HL-60/S4 treated with phorbol 12-myristate 13-acetate at 8.2 ng/mL for 4 days and 3 days (cell line): ENCODE results near the gene IGSF23.
"Not testable (repeated sequence)": the region's sequence is repeated elsewhere in the genome, so short reads cannot be mapped to it uniquely, and the experiment has no call there.

Experiments
- in situ Hi-C: fragments of 300-500 bp; cut with MboI; formaldehyde crosslinking; loops from 2 replicates; pipeline ENCODE4 v1.15.0; 2022; ENCODE audit warnings: low sequenced_read_pairs

The IGSF23 gene

DNA sequence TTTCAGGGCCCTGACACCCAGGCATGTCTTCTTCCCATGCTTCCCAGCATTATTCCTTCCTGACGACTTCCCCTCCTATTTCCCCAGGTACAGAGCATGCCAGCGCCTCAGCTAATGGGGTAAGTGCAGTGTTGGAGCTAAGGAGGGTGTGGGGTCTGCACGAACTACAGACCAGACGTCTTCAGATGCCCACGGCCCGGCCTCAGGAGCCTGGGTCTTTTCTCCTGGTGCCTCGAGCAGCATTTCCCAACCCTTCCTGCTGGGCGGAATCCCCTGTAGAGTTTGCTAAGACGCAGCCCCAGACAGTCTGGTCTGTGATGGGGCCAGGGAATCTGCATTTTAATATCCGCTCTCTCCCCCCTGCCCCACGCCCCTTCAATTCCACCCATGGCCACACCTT is 47.8 kb downstream of the IGSF23 start:
- in situ Hi-C loops: loop anchor here (5.0 kb wide), 1 partner anchor 89 kb away; no protein-coding TSS in a partner anchor

DNA sequence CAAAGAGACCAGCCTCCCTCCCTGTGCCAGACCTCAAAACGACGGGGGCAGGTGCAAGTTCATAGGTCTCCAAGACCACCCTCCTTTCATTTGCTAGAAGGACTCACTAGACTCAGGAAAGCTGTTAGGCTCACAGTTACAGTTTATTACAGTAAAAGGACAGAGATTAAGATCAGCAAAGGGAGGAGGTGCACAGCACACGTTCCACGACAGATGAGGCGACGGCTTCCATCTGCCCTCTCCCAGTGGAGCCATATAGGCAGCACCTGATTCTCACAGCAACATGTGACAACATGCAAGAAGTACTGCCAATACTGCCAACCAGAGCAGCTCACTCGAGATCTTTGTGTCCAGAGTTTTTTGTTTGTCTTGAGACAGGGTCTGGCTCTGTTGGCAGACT is 48.5 kb downstream of the IGSF23 start:
- in situ Hi-C loops: loop anchor here (5.0 kb wide), 1 partner anchor 90 kb away; no protein-coding TSS in a partner anchor

DNA sequence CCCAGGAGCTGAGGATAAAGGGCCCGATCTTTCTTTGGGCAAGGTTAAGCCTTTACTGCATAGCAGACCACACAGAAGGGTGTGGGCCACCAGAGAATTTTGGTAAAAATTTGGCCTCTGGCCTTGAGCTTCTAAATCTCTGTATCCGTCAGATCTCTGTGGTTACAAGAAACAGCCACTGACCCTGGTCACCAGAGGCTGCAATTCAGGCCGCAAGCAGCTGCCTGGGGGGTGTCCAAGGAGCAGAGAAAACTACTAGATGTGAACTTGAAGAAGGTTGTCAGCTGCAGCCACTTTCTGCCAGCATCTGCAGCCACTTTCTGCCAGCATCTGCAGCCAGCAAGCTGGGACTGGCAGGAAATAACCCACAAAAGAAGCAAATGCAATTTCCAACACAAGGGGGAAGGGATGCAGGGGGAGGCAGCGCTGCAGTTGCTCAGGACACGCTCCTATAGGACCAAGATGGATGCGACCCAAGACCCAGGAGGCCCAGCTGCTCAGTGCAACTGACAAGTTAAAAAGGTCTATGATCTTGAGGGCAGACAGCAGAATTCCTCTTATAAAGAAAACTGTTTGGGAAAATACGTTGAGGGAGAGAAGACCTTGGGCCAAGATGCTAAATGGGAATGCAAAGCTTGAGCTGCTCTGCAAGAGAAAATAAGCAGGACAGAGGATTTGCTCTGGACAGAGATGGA is 49.5 kb downstream of the IGSF23 start:
- in situ Hi-C loops: loop anchor here (5.0 kb wide), 1 partner anchor 91 kb away; no protein-coding TSS in a partner anchor

DNA sequence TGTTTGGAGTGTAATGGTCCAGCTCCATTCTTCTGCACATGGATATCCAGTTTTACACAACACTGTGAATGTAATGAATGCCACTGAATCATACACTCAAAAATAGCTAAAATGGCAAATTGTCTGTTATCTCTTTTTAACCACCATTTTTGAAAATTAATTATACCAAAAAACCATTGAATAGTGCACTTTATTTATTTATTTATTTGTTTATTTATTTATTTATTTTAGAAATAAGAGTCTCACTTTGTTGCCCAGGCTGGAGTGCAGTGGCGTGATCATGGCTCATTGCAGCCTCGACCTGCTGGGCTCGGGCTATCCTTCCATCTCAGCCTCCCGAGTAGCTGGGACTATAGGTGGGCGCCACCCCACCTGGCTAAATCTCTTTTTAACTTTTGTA is 50.6 kb downstream of the IGSF23 start:
- in situ Hi-C loops: loop anchor here (5.0 kb wide), 1 partner anchor 92 kb away; no protein-coding TSS in a partner anchor

DNA sequence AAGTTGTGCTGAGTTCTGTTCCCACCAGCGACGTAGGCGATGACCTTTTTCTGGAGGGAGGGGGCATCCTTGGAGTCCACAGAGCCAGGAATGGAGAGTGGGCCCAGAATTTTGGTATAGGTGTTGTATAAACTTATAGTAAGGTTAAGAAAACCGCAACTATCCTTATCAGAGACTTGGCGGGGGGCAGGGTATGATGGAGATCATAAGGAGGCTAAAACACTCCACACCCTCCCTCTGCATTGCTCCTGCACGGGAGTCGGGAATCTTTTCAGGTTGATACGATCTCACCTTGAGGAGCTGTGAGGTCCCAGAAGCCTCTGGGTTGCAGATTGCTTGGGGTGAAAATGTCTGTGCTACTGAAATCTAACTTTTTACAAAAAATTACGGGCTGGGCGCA is 51.6 kb downstream of the IGSF23 start:
- in situ Hi-C loops: loop anchor here (5.0 kb wide), 1 partner anchor 93 kb away; no protein-coding TSS in a partner anchor

DNA sequence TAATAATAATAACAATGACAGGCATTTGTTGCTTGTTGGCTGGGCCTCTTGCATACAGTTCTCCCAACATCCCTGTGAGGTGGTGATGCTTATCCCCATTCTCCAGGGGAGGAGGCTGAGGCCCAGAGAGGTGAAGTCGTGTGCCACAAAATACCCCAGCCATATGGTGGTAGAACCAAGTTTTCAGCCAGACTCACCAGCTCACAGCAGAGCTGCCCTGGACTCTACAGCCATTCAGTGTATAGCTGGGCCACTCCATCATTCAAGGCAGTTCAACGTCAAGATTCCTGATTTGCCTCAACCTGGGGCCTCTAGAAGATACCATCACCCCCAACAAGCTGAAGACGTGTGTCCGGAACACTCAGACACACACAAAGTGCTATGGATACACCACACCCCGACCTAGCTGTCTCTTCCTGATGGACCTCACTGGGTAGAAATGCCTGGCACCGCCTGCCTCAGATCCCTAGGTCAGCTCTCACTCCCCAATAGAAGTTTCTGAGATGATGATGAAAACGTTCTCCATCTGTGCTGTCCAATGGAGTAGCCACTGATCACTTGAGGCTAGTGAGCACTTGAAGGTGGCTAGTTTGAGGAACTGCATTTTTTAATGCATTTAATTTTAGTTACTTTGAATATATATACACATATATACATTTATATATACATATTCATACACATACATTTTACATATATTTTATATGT is 53.6 kb downstream of the IGSF23 start:
- in situ Hi-C loops: no loop called here

DNA sequence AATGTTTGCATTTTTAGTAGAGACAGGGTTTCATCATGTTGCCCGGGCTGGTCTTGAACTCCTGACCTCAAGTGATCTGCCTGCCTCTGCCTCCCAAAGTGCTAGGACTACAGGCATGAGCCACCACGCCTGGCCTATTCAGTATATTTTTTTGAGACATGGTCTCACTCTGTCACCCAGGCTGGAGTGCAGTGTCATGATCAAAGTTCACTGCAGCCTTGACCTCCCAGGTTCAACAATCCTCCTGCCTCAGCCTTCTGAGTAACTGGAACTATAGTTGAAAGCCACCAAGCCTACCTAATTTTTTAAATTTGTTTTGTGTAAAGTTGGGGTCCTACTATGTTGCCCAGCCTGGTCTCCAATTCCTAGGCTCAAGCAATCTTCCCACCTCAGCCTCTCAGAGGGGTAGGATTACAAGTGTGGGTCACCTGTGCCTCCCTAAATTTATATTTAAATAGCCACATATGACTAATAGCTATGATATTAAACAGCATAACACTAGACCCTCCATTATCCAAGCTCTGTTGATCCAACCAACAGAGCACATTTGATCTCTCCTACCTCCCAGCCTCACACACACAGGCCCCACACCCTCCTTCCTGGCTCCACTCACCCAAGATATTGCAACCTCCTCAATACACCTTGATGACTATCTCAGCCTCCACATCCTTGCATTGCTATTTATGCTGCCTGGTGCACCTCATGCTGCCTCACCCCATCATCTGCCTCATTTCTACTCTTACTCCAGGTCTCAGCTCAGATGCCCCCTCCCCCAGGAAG is 55.8 kb downstream of the IGSF23 start:
- in situ Hi-C loops: no loop called here

DNA sequence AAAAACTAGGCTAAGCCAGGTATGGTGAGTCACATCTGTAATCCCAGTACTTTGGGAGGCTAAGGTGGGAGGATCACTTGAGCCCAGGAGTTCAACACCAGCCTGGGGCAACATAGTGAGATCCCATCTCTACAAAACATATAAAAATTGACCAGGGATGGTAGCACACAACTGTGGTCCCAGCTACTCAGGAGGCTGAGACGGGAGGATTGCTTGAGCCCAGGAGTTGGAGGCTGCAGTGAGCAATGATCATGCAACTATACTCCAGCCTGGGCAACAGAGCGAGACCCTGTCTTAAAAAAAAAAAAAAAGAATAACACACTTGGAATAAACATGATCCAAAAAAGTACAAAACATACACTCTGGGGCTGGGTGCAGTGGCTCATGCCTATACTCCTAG is 56.7 kb downstream of the IGSF23 start:
- in situ Hi-C loops: not testable (repeated sequence)

DNA sequence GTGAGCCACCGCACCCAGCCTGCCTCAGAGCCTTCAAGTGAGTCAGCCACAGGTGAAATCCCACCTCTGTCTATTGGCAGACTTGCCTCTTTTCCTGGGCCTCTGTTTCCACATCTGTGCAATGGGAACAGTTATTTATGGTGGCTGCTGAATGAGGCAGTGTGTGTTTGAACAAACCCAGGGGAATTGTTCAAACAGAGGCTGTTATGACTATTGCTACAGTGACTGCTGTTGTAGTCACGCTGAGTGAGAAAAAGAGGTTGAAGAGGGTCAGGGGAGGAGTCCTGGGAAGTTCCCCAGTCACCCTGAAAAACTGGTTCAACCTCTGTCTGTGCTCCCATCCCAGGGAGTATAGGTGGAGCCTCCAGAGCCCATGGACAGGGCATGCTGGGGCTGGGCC is 58.0 kb downstream of the IGSF23 start, which contains the start of gene CEACAM19:
Gene CEACAM19, plus strand, starts transcription at position 83 of the 400 bp plus-strand sequence. CDS start 450 bp downstream, outside the sequence.
- in situ Hi-C loops: no loop called here

DNA sequence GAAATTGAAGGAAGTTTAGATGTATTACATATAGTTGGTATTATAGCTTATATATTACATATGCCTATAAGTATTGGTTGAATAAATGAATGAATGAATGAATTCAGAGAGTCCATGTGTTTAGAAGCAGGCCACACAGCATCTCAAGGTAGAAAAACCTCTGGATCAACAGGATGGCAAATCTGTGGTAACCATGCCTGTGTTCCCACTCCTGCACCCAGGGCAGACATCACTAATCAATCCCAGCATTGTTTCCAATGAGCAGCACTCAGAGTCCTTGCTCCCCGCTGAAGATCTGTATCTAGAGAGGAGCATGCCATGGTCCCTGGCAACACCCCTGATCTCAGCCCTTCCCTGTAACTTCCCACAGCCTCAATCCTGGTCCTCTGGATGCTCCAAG is 58.9 kb downstream of the IGSF23 start:
- in situ Hi-C loops: no loop called here

DNA sequence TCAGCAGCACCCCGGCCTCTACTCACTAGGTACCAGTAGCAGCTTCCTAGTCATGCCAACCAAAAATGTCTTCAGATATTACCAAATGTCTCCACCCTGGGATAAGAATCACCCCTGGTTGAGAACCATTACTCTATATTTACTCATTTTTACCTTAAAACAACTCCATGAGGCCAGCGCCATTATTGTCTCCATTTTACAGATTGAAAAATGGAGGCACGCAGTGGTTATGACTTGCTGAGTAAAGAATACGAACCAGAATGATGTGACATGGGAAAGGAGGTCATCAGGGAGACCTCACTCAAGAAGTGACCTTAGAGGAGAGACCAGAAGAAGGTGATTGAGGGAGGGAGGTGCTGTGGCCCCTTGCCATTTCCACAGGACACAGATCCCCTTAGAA is 60.1 kb downstream of the IGSF23 start:
- in situ Hi-C loops: no loop called here

DNA sequence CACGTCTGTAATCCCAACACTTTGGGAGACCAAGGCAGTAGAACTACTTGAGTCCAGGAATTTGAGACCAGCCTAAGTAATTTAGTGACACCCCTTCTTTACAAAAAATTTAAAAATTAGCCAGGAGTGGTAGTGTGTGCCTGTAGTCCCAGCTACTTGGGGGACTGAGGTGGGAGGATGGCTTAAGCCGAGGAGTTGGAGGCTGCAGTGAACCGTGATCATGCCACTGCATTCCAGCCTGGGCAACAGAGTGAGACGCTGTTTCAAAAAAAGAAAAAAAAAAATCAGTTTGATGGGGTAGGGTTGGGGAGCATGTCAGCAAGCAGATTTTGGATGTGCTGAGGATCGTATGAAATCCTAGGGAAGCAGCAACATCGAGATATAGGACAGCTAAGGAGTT is 62.2 kb downstream of the IGSF23 start:
- in situ Hi-C loops: no loop called here

DNA sequence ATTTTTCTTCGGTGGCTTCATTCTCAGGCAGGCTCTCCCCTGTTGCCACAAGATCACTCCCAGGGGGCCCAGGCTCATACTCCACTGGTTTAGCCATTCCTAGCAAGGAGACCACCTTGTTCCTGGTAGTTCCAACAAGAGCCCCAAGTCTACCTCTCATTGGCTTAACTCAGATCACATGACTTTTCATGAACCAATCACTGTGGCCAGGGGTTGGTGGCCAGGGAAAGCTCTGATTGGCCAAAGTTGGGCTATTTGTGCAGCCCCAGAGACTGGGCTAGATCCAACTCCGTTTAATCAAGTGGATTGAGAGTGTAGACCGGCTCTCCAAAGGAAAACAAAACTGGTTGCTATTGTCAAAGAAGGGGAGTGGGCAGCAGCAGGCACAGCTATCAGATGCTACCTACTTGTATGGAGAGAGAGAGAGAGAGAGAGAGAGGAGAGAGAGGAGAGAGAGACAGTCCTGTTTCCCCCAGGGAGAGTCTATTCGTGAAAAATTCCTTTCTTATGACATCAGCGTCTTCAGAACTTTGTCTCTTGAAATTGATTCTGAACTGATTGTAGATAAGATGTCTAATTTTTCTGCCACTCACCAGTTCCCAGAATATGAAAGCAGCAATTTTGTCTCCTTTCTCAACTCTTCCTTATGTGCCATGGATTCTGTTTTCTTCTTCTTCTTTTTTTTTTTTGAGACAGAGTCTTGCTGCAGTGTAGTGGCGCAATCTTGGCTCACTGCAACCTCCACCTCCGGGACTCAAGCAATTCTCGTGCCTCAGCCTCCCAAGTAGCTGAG is 63.9 kb downstream of the IGSF23 start:
- in situ Hi-C loops: no loop called here

DNA sequence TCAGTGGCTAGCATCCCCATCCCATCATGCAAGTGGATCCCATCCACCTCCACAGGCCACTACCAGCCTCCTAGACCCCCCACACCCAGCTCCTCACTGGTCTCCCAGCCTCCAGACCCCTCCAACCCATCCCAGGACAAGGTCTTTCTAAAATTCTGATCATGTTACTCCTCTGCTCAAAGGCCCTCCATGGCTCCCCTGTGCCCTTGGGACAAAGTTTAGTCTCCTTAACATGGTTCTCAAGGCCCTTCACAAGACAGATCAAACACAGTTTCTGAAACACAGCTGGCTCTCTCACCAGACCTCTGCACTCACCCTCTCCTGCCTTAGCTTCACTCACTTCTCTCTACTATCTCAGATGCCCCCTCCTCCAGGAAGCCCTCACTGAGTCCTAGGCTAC is 67.2 kb downstream of the IGSF23 start:
- in situ Hi-C loops: no loop called here

DNA sequence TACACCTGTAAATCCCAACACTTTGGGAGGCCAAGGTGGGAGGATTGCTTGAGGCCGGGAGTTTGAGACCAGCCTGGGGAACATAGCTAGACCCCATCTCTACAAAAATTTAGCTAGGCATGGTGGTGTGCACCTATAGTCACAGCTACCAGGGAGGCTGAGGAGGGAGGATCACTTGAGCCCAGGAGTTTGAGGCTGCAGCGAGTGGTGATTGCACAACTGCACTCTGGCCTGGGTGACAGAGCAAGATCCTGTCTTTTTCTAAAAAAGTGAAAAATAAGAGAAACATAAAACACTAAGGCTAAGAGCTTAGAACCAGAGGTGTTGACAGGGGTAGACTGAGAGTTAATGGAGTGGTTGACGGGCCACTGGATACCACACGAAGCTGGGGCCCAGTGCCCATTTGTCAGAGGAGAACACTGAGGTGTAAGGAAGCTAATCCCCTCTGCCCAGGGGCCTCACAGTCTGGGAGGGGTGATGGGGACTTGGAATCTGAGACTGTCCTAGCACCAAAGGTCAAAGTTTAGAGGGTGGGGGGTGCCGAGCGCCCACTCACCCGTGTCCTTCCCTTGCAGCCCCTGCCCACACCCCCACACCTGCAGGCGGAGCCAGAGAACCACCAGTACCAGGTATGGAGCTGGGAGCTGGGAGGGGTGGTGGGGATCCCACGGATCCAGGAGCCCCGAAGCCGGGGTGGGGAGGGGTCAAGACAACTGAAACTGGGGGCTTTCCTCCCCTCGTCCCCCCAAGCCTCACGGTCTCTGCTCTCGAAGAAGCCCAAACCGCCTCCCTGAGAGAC is 68.8 kb downstream of the IGSF23 start:
- in situ Hi-C loops: no loop called here

DNA sequence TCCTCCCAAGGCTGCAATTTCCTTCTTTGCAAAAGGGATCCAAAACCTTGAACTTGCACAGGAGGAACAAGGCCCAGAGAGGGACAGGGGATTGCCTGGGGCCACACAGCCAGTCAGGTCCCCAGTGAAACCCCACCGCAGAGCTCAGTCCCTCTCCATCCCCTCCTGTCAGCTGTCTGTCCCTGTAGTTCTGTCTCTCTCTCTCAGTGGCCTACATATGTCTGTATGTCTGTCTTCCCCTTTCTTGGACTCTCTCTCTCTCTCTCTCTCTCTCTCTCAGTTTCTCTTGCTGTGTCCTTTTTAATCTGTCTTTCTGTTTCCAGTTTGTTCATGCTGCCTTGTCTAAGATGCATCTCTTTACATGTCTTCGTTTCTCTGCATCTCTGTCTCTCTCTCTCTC is 69.4 kb downstream of the IGSF23 start:
- in situ Hi-C loops: no loop called here

DNA sequence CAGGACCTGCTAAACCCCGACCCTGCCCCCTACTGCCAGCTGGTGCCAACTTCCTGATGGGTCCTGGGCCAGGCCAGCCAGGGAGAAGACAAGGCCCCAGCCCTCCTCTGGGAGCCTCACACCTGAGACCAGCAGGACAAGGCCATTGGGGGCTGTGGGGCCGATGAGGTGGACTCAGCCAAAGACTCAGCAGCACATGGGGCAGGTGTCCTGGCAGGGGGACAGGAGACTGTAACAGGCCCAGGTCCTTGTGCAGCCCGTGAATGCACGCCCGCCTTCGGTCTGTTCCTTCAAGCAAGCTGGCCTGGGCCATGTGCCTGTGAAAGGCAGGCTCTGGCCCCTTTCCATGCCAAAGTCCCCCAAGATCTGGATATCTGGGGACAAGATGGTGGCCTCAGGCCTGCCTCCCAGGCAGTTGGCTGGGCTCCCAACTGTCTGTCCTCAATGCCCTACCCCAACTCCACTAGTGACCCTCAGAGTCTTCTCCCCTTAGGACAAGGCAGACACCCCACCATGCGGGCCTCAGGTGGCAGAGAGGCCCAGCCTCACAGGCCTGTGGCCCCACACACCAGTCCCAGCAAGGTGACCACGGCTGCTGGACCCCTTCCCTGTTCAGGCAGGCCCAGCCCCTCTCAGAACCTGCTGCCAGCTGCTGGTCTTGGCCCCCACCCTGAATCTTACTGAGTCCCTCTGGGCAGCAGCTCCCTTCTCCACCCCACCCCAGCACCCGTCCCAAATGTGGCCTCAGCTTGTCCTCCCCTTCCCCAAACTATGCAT is 70.3 kb downstream of the IGSF23 start:
- in situ Hi-C loops: no loop called here

DNA sequence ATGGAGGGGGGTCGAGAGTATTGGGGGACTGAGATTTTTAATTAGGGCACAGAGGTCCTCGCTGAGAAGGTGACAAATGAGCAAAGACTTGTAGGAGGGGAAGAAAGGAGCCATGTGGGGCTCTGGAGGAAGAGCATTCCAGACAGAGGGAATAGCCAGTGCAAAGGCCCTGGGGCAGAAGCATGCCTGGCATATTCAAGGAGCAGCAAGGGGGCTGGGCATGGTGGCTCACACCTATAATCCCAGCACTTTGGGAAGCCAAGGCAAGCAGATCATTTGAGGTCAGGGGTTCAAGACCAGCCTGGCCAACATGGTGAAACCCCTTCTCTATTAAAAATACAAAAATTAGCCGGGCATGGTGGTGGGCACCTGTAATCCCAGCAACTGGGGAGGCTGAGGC is 71.0 kb downstream of the IGSF23 start:
- in situ Hi-C loops: not testable (repeated sequence)
